Thyroid gland (tissue), 4 donors: ENCODE results near the gene USP48. TPM values are rescaled to one million over a fixed set of nuclear protein-coding genes. Genes with fewer than 3 reads are reported as not detected.

Experiments used
- DNase-seq, 2 donors: peaks; one replicate each; pipeline ENCODE4 v3.0.0-alpha.2; 2019
- H3K27ac ChIP-seq, 3 donors: fragments of 200-600 bp; sonication (generic); 1 replicate in 2 of 3; 2 replicates in 1 of 3; pipeline ENCODE4 v1.5.1; 2016 to 2019; ENCODE audit warnings: mild to moderate bottlenecking in 1 of 3, moderate library complexity in 1 of 3
- H3K27me3 ChIP-seq: fragments of 200-600 bp; sonication (generic); one replicate; pipeline ENCODE4 v1.5.1; 2019
- H3K36me3 ChIP-seq, 2 donors: fragments of 200-600 bp; sonication (generic); one replicate each; pipeline ENCODE4 v1.5.1; 2016 to 2019
- H3K4me1 ChIP-seq, 2 donors: fragments of 200-600 bp; sonication (generic); one replicate each; pipeline ENCODE4 v1.5.1; 2017 to 2019
- H3K4me3 ChIP-seq, 3 donors: fragments of 200-600 bp; sonication (generic); replicated peaks in 1 of 3; 1 replicate in 2 of 3; 2 replicates in 1 of 3; pipeline ENCODE4 v1.5.1; 2016; ENCODE audit warnings: mild to moderate bottlenecking in 1 of 3
- H3K9me3 ChIP-seq: fragments of 200-600 bp; sonication (generic); one replicate; pipeline ENCODE4 v1.5.1; 2017
- CTCF ChIP-seq, 6 experiments: fragments of 200-600 bp in 3 of 6; fragments of 450-650 bp in 3 of 6; sonication (generic) in 3 of 6; IDR thresholded peaks; one replicate each; pipeline ENCODE4 v1.5.1; 2016 to 2019; ENCODE audit warnings: antibody characterized with exemption in 6 of 6, mild to moderate bottlenecking in 2 of 6, inconsistent platforms in 1 of 6, moderate library complexity in 1 of 6
- POLR2A ChIP-seq, 2 donors: fragments of 450-650 bp; IDR thresholded peaks; one replicate each; pipeline ENCODE4 v1.6.1; 2017; ENCODE audit warnings: antibody characterized with exemption in 2 of 2, mild to moderate bottlenecking in 2 of 2, moderate library complexity in 1 of 2
- WGBS, 2 donors: methylation state at CpG; one replicate each; pipeline ENCODE4 v1.1.5; 2017; 5-methylcytosine and 5-hydroxymethylcytosine counted together
- intact Hi-C: fragments of 100-400 bp; cut with DNase I; formaldehyde crosslinking; loops from one replicate; pipeline ENCODE4 v1.15.1; 2023
- total RNA-seq, 4 donors: library from RNA; depleted of rRNA; stranded (reverse); fragments of >200 nt; gene quantifications; one replicate each; pipeline ENCODE4 v1.2.3, GENCODE V29; 2016

The USP48 gene
- total RNA-seq, 4 donors from 2014 or later, result 77.4 to 113 (median 88.5) TPM

- 93 to 97% methylated on average over 10 of the region's 10 CpGs for WGBS, 2 donors
- H3K27ac ChIP-seq, result peak overlapping the region; percentile 2 to 46 (median 24)
- H3K4me1 ChIP-seq, result peaks cover 32 to 36% of the 10 kb centered on the region in 2 donors
- H3K4me3 ChIP-seq, result no peak overlapping the region
- peaks cover 0 to 8% of the 10 kb centered on the region in 2 donors for H3K36me3 ChIP-seq
- no peaks in the 10 kb centered on the region for H3K27me3 ChIP-seq
- H3K9me3 ChIP-seq, result no peaks in the 10 kb centered on the region
- intact Hi-C loops, result no loop called here
- TF ChIP-seq CTCF (IDR thresholded peaks at IDR 0.05), result no peak
- no peak for TF ChIP-seq POLR2A (IDR thresholded peaks at IDR 0.05)
- no peak for DNase-seq
Observed at GRCh38 chr1:21644348-21644747, 138.6 kb downstream of the USP48 start.

GRCh38 chr1:21643624-21644023 lies 139.3 kb downstream of the USP48 start:
- 93 to 96% methylated on average over 5 of the region's 5 CpGs for WGBS, 2 donors
- Histone ChIP-seq H3K27ac (peak overlapping the region; percentile 2 to 96 (median 46)), H3K4me3 (no peak overlapping the region), H3K4me1 (peaks cover 37 to 42% of the 10 kb centered on the region in 2 donors), H3K36me3 (peaks cover 0 to 5% of the 10 kb centered on the region in 2 donors), H3K27me3 (no peaks in the 10 kb centered on the region), H3K9me3 (no peaks in the 10 kb centered on the region)
- TF ChIP-seq CTCF (IDR thresholded peaks at IDR 0.05) (no peak), POLR2A (IDR thresholded peaks at IDR 0.05) (no peak)
- intact Hi-C loops, result no loop called here
- DNase-seq, result no peak

GRCh38 chr1:21641967-21642739 lies 140.8 kb downstream of the USP48 start:
- DNase-seq, result peak; percentile 99 to 100
- intact Hi-C loops, result no loop called here
- no peaks in the 10 kb centered on the region for H3K36me3 ChIP-seq
- peaks cover 49 to 55% of the 10 kb centered on the region in 2 donors for H3K4me1 ChIP-seq
- H3K4me3 ChIP-seq, result no peak overlapping the region
- H3K9me3 ChIP-seq, result no peaks in the 10 kb centered on the region
- H3K27ac ChIP-seq, result peak overlapping the region; percentile 91 to 99 (median 96)
- TF ChIP-seq CTCF (IDR thresholded peaks at IDR 0.05) (no peak), POLR2A (IDR thresholded peaks at IDR 0.05) (peak in 1 of 2 donors; percentile 63)
- WGBS, 2 donors, result 67 to 82% methylated on average over 11 to 19 of the region's 19 CpGs
- H3K27me3 ChIP-seq, result no peaks in the 10 kb centered on the region

GRCh38 chr1:21641537-21641936 lies 141.4 kb downstream of the USP48 start:
- Histone ChIP-seq H3K27ac (peak overlapping the region; percentile 91 to 99 (median 96)), H3K27me3 (no peaks in the 10 kb centered on the region), H3K4me1 (peaks cover 54 to 59% of the 10 kb centered on the region in 2 donors), H3K4me3 (no peak overlapping the region), H3K36me3 (no peaks in the 10 kb centered on the region), H3K9me3 (no peaks in the 10 kb centered on the region)
- TF ChIP-seq CTCF (IDR thresholded peaks at IDR 0.05) (no peak), POLR2A (IDR thresholded peaks at IDR 0.05) (no peak)
- 72 to 76% methylated on average over 6 of the region's 6 CpGs for WGBS, 2 donors
- intact Hi-C loops, result no loop called here
- DNase-seq, result no peak

- peak; percentile 55 to 59 for DNase-seq
- no peaks in the 10 kb centered on the region for H3K9me3 ChIP-seq
- TF ChIP-seq POLR2A (IDR thresholded peaks at IDR 0.05) (no peak), CTCF (IDR thresholded peaks at IDR 0.05) (no peak)
- no peaks in the 10 kb centered on the region for H3K27me3 ChIP-seq
- H3K4me1 ChIP-seq, result peaks cover 58 to 64% of the 10 kb centered on the region in 2 donors
- intact Hi-C loops, result no loop called here
- H3K4me3 ChIP-seq, result no peak overlapping the region
- H3K27ac ChIP-seq, result peak overlapping the region; percentile 91 to 99 (median 96)
- whole genome bisulfite sequencing, 2 donors, result 62 to 63% methylated on average over 2 of the region's 2 CpGs
- no peaks in the 10 kb centered on the region for H3K36me3 ChIP-seq
Observed at GRCh38 chr1:21641076-21641475, 141.9 kb downstream of the USP48 start.
